Measurements from ENCODE around the gene MYO3A. TPM values are rescaled to one million over a fixed set of nuclear protein-coding genes. Genes with fewer than 3 reads are reported as not detected.

Gene MYO3A
- polyA plus RNA-seq, 1 donor (not counting 4 experiments of a cell fraction or from before 2014, with no cell fraction given), result not detected

GRCh38 chr10:26199841-26200240 is 265.8 kb downstream of the MYO3A start:
- DNase-seq (ENCODE audit: low read depth, low spot score), result no peak
- Histone ChIP-seq H4K20me1 (ENCODE audit: control insufficient read depth, extremely low read depth, insufficient read depth, low read length) (no peaks in the 10 kb centered on the region), H3K4me2 (ENCODE audit: control insufficient read depth, extremely low read depth, insufficient read depth, low read depth, low read length) (no peak overlapping the region), H3K36me3 (ENCODE audit: control insufficient read depth in 2 of 2, extremely low read depth in 1 of 2, insufficient read depth in 2 of 2, low read length in 2 of 2) (no peaks in the 10 kb centered on the region), H3K79me2 (ENCODE audit: control insufficient read depth, insufficient read depth, low read length) (no peaks in the 10 kb centered on the region), H3K9me3 (ENCODE audit: control insufficient read depth, low read depth, low read length) (no peaks in the 10 kb centered on the region), H3K27me3 (ENCODE audit: control insufficient read depth, extremely low read depth, insufficient read depth, low read length) (no peaks in the 10 kb centered on the region), H3K27ac (ENCODE audit: control insufficient read depth, insufficient read depth, low read length) (no peak overlapping the region), H3K9me1 (ENCODE audit: control insufficient read depth, extremely low read depth, insufficient read depth, low read length) (no peaks in the 10 kb centered on the region), H2AFZ (ENCODE audit: control insufficient read depth, low read length) (no peak overlapping the region), H3K4me1 (ENCODE audit: control insufficient read depth, extremely low read depth, insufficient read depth, low read length) (no peaks in the 10 kb centered on the region), H3K9ac (ENCODE audit: control insufficient read depth, extremely low read depth, insufficient read depth, low read length) (no peak overlapping the region), H3K4me3 (ENCODE audit: control insufficient read depth in 2 of 3, extremely low read depth in 1 of 3, insufficient read depth in 2 of 3, low read depth in 1 of 3, low read length in 3 of 3) (no peak overlapping the region)
- TF ChIP-seq EZH2 (IDR thresholded peaks at IDR 0.05; ENCODE audit: low read length), result no peak
- TF ChIP-seq, protein P1, sequence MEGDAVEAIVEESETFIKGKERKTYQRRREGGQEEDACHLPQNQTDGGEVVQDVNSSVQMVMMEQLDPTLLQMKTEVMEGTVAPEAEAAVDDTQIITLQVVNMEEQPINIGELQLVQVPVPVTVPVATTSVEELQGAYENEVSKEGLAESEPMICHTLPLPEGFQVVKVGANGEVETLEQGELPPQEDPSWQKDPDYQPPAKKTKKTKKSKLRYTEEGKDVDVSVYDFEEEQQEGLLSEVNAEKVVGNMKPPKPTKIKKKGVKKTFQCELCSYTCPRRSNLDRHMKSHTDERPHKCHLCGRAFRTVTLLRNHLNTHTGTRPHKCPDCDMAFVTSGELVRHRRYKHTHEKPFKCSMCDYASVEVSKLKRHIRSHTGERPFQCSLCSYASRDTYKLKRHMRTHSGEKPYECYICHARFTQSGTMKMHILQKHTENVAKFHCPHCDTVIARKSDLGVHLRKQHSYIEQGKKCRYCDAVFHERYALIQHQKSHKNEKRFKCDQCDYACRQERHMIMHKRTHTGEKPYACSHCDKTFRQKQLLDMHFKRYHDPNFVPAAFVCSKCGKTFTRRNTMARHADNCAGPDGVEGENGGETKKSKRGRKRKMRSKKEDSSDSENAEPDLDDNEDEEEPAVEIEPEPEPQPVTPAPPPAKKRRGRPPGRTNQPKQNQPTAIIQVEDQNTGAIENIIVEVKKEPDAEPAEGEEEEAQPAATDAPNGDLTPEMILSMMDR (optimal IDR thresholded peaks at IDR 0.05 in 1 of 3, IDR thresholded peaks at IDR 0.05 in 1 of 3, conservative IDR thresholded peaks at IDR 0.05 in 1 of 3; ENCODE audit: extremely low read depth in 1 of 3, insufficient read depth in 2 of 3, low read length in 3 of 3), result no peak
- FAIRE-seq, result no peak
- dilution Hi-C loops (cut with MboI; ENCODE audit: extremely low pct_ligation_motif_present, low sequenced_read_pairs), result no loop called here

DNA sequence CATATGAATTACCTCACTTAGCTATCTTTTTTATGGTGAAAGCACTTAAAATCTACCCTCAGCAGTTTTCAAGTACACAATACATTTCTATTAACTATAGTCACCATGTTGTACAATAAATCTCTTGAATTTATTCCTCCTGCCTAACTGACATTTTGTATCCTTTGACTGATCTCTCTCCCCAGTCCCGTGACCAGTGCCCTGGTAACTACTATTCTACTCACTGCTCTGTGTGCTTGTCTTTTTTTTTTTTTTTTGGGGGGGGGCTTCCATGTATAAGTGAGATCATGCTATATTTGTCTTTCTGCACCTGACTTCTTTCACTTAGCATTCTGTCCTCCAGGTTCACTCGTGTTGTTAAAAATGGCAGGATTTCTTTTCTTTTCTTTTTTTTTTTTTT is 271.2 kb downstream of the MYO3A start:
- no peaks in the 10 kb centered on the region for H3K27me3 ChIP-seq (ENCODE audit: control insufficient read depth, extremely low read depth, insufficient read depth, low read length)
- dilution Hi-C loops (cut with MboI; ENCODE audit: extremely low pct_ligation_motif_present, low sequenced_read_pairs), result no loop called here
- no peaks in the 10 kb centered on the region for H3K79me2 ChIP-seq (ENCODE audit: control insufficient read depth, insufficient read depth, low read length)
- FAIRE-seq, result no peak
- no peak overlapping the region for H3K27ac ChIP-seq (ENCODE audit: control insufficient read depth, insufficient read depth, low read length)
- H3K9ac ChIP-seq (ENCODE audit: control insufficient read depth, extremely low read depth, insufficient read depth, low read length), result no peak overlapping the region
- no peak overlapping the region for H3K4me3 ChIP-seq (ENCODE audit: control insufficient read depth in 2 of 3, extremely low read depth in 1 of 3, insufficient read depth in 2 of 3, low read depth in 1 of 3, low read length in 3 of 3)
- H4K20me1 ChIP-seq (ENCODE audit: control insufficient read depth, extremely low read depth, insufficient read depth, low read length), result no peaks in the 10 kb centered on the region
- no peak overlapping the region for H2AFZ ChIP-seq (ENCODE audit: control insufficient read depth, low read length)
- H3K9me1 ChIP-seq (ENCODE audit: control insufficient read depth, extremely low read depth, insufficient read depth, low read length), result no peaks in the 10 kb centered on the region
- DNase-seq (ENCODE audit: low read depth, low spot score), result no peak
- no peaks in the 10 kb centered on the region for H3K4me1 ChIP-seq (ENCODE audit: control insufficient read depth, extremely low read depth, insufficient read depth, low read length)
- H3K4me2 ChIP-seq (ENCODE audit: control insufficient read depth, extremely low read depth, insufficient read depth, low read depth, low read length), result no peak overlapping the region
- H3K36me3 ChIP-seq (ENCODE audit: control insufficient read depth in 2 of 2, extremely low read depth in 1 of 2, insufficient read depth in 2 of 2, low read length in 2 of 2), result no peaks in the 10 kb centered on the region
- no peaks in the 10 kb centered on the region for H3K9me3 ChIP-seq (ENCODE audit: control insufficient read depth, low read depth, low read length)
- TF ChIP-seq, protein P1 (optimal IDR thresholded peaks at IDR 0.05 in 1 of 3, IDR thresholded peaks at IDR 0.05 in 1 of 3, conservative IDR thresholded peaks at IDR 0.05 in 1 of 3; ENCODE audit: extremely low read depth in 1 of 3, insufficient read depth in 2 of 3, low read length in 3 of 3), result no peak
- TF ChIP-seq EZH2 (IDR thresholded peaks at IDR 0.05; ENCODE audit: low read length), result no peak
